ENCODE measurements around the gene BRAF. TPM values are rescaled to one million over a fixed set of nuclear protein-coding genes. Genes with fewer than 3 reads are reported as not detected.

Gene BRAF
- total RNA-seq, 1 donor from 2014 or later = 40.9 TPM

GRCh38 chr7:140734729-140735128, 190.0 kb downstream of the BRAF start:
- Mint-ChIP-seq H3K9me3 (ENCODE audit: unreplicated experiment) (no peaks in the 10 kb centered on the region), H3K4me1 (ENCODE audit: low read depth, unreplicated experiment) (no peaks in the 10 kb centered on the region), H3K36me3 (ENCODE audit: unreplicated experiment) (no peaks in the 10 kb centered on the region), H3K4me3 (ENCODE audit: unreplicated experiment) (no peak overlapping the region), H3K27me3 (ENCODE audit: unreplicated experiment) (no peaks in the 10 kb centered on the region), H3K27ac (ENCODE audit: unreplicated experiment) (no peak overlapping the region)
- no peak for TF ChIP-seq CTCF (IDR thresholded peaks at IDR 0.05; ENCODE audit: partially characterized antibody, unreplicated experiment)
- no peak for DNase-seq

DNA sequence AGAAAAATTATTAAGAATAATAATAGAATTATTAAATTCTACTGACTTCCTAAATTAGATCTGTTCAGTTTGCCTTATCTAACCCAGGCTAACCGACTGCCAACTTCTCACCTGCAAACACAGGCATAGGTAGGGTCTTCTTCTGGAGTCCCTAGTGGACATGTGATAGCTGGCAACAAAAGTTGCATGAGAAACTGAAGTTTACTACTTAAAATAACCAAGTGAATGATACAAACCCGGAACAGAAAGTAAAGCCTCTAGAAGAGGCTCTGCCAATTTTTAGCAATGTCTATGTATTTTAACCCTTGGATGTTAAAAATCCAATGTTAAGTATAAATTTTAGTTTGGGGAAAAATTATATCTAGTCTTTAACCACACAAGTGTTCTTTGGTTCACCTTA, 190.6 kb downstream of the BRAF start:
- no peak for TF ChIP-seq CTCF (IDR thresholded peaks at IDR 0.05; ENCODE audit: partially characterized antibody, unreplicated experiment)
- H3K9me3 Mint-ChIP-seq (ENCODE audit: unreplicated experiment) = no peaks in the 10 kb centered on the region
- no peak overlapping the region for H3K4me3 Mint-ChIP-seq (ENCODE audit: unreplicated experiment)
- H3K36me3 Mint-ChIP-seq (ENCODE audit: unreplicated experiment) = no peaks in the 10 kb centered on the region
- no peaks in the 10 kb centered on the region for H3K27me3 Mint-ChIP-seq (ENCODE audit: unreplicated experiment)
- no peaks in the 10 kb centered on the region for H3K4me1 Mint-ChIP-seq (ENCODE audit: low read depth, unreplicated experiment)
- no peak overlapping the region for H3K27ac Mint-ChIP-seq (ENCODE audit: unreplicated experiment)
- DNase-seq = no peak

GRCh38 chr7:140732416-140732815, 192.3 kb downstream of the BRAF start:
- Mint-ChIP-seq H3K4me1 (ENCODE audit: low read depth, unreplicated experiment) (no peaks in the 10 kb centered on the region), H3K36me3 (ENCODE audit: unreplicated experiment) (no peaks in the 10 kb centered on the region), H3K4me3 (ENCODE audit: unreplicated experiment) (no peak overlapping the region), H3K27ac (ENCODE audit: unreplicated experiment) (no peak overlapping the region), H3K27me3 (ENCODE audit: unreplicated experiment) (no peaks in the 10 kb centered on the region), H3K9me3 (ENCODE audit: unreplicated experiment) (no peaks in the 10 kb centered on the region)
- no peak for DNase-seq
- TF ChIP-seq CTCF (IDR thresholded peaks at IDR 0.05; ENCODE audit: partially characterized antibody, unreplicated experiment) = no peak

DNA sequence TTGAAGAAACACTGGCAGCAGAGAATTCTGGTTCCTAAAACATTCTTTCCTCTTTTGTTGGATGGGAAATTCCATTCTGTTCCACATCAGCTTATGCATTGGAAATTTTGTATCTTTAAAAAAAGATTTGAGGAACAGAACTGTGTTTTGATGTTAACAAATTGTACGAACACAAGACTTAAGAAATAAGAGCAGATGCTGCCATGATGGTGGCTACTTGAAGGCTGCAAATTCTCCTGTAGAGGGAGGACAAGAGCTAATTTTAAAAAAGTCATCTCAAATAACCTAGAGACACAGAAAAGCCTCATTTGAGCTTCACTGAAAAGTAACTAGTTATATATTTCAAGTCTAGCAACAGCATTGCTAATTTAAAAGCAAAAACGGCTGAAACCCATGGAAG, 198.4 kb downstream of the BRAF start:
- no peak overlapping the region for H3K4me3 Mint-ChIP-seq (ENCODE audit: unreplicated experiment)
- no peaks in the 10 kb centered on the region for H3K4me1 Mint-ChIP-seq (ENCODE audit: low read depth, unreplicated experiment)
- TF ChIP-seq CTCF (IDR thresholded peaks at IDR 0.05; ENCODE audit: partially characterized antibody, unreplicated experiment) = no peak
- H3K27me3 Mint-ChIP-seq (ENCODE audit: unreplicated experiment) = no peaks in the 10 kb centered on the region
- DNase-seq = no peak
- H3K9me3 Mint-ChIP-seq (ENCODE audit: unreplicated experiment) = no peaks in the 10 kb centered on the region
- H3K36me3 Mint-ChIP-seq (ENCODE audit: unreplicated experiment) = no peaks in the 10 kb centered on the region
- H3K27ac Mint-ChIP-seq (ENCODE audit: unreplicated experiment) = no peak overlapping the region

DNA sequence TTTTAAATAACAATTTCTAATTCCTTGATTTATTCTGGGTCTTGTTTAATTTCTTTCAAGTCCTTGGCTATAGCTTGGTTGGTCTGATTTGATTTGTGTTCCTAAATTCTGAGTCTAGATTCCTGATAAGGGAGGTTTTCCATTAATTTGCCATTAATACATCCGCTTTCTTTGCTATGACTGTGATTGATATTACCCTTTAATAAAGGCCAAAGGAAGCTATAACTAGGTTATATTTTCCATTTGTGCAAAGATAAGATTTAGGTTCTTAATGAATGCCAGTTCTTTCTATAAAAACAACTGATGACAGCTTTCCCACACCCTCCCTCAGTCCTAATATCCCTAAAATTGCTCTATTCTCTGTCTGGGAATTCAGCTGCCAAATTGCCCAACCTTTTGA, 200.0 kb downstream of the BRAF start:
- no peaks in the 10 kb centered on the region for H3K36me3 Mint-ChIP-seq (ENCODE audit: unreplicated experiment)
- H3K9me3 Mint-ChIP-seq (ENCODE audit: unreplicated experiment) = no peaks in the 10 kb centered on the region
- TF ChIP-seq CTCF (IDR thresholded peaks at IDR 0.05; ENCODE audit: partially characterized antibody, unreplicated experiment) = no peak
- no peak overlapping the region for H3K4me3 Mint-ChIP-seq (ENCODE audit: unreplicated experiment)
- DNase-seq = no peak
- peaks cover 2% of the 10 kb centered on the region for H3K27me3 Mint-ChIP-seq (ENCODE audit: unreplicated experiment)
- H3K27ac Mint-ChIP-seq (ENCODE audit: unreplicated experiment) = no peak overlapping the region
- H3K4me1 Mint-ChIP-seq (ENCODE audit: low read depth, unreplicated experiment) = no peaks in the 10 kb centered on the region

Data from glutamatergic neuron (in vitro differentiated cells).